ENCODE data around the gene GIPC3.
"Not testable (repeated sequence)": the region's sequence is repeated elsewhere in the genome, so short reads cannot be mapped to it uniquely, and the experiment has no call there.

The GIPC3 gene

DNA sequence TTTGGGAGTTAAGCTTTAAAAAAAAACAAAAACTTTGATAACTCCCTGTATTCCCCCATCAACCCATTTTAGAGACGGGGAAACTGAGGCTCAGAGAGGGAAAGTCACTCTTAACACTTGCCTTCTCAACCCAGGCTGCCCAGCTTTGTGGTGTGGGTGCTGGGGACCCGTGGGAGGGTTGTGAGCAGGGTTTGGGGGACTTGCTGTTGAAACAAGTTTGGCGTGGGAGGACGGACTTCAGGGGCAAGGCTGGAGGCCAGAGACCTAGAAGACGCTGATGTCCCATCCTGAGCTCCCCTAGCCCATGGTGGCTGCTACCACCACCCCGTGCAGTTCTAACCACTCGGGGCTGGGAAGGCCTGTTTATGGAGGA is 42.1 kb downstream of the GIPC3 start:
- H3K79me1 ChIP-seq (ENCODE audit: low read length): peaks cover 11% of the 10 kb centered on the region
- no peaks in the 10 kb centered on the region for H3K27me3 ChIP-seq (ENCODE audit: insufficient read depth, low read length, poor library complexity)
- no peaks in the 10 kb centered on the region for H3K36me3 ChIP-seq (ENCODE audit: control insufficient read depth, insufficient read depth, low read length)
- no peak overlapping the region for H3K9ac ChIP-seq (ENCODE audit: low read length)
- H4K8ac ChIP-seq (ENCODE audit: low read depth, low read length): no peak overlapping the region
- H3K4ac ChIP-seq (ENCODE audit: low read depth, low read length): no peak overlapping the region
- no peak overlapping the region for H4K5ac ChIP-seq (ENCODE audit: low read length)
- no peak overlapping the region for H3K18ac ChIP-seq (ENCODE audit: low read length)
- no peak overlapping the region for H3K27ac ChIP-seq (ENCODE audit: low read depth, low read length)
- no peak overlapping the region for H2AK5ac ChIP-seq (ENCODE audit: low read length)
- H3K79me2 ChIP-seq (ENCODE audit: control insufficient read depth, insufficient read depth, low read length): peaks cover 22% of the 10 kb centered on the region
- WGBS (ENCODE audit: extremely low coverage, insufficient coverage, low lambda C conversion rate): no CpG with 5 or more reads among the region's 7 CpGs
- no peak overlapping the region for H2BK15ac ChIP-seq (replicated peaks; ENCODE audit: low read depth)
- H3K23ac ChIP-seq (ENCODE audit: low read length): no peak overlapping the region
- no peak overlapping the region for H3K4me3 ChIP-seq (ENCODE audit: low read length)
- H2BK120ac ChIP-seq (ENCODE audit: low read depth, low read length): no peak overlapping the region
- H3K56ac ChIP-seq (ENCODE audit: low read length): no peak overlapping the region
- no peak for DNase-seq
- no peak overlapping the region for H2BK5ac ChIP-seq (ENCODE audit: low read length)
- peaks cover 2% of the 10 kb centered on the region for H3K4me1 ChIP-seq (ENCODE audit: control insufficient read depth, low read depth, low read length)
- H3K4me2 ChIP-seq (ENCODE audit: low read length): no peak overlapping the region

GRCh38 chr19:3628766-3629165 is 43.5 kb downstream of the GIPC3 start:
- H4K5ac ChIP-seq (ENCODE audit: low read length); H3K23ac ChIP-seq (ENCODE audit: low read length); DNase-seq; H3K18ac ChIP-seq (ENCODE audit: low read length); H3K4me2 ChIP-seq (ENCODE audit: low read length); H3K27me3 ChIP-seq (ENCODE audit: insufficient read depth, low read length, poor library complexity); H3K9ac ChIP-seq (ENCODE audit: low read length); H2BK15ac ChIP-seq (replicated peaks; ENCODE audit: low read depth); H3K4me1 ChIP-seq (ENCODE audit: control insufficient read depth, low read depth, low read length); H3K27ac ChIP-seq (ENCODE audit: low read depth, low read length); H2AK5ac ChIP-seq (ENCODE audit: low read length); H3K56ac ChIP-seq (ENCODE audit: low read length); H2BK120ac ChIP-seq (ENCODE audit: low read depth, low read length); H3K4me3 ChIP-seq (ENCODE audit: low read length); H4K8ac ChIP-seq (ENCODE audit: low read depth, low read length); H3K4ac ChIP-seq (ENCODE audit: low read depth, low read length); H3K36me3 ChIP-seq (ENCODE audit: control insufficient read depth, insufficient read depth, low read length); H2BK5ac ChIP-seq (ENCODE audit: low read length): not testable (repeated sequence)
- no CpG with 5 or more reads among the region's 9 CpGs for WGBS (ENCODE audit: extremely low coverage, insufficient coverage, low lambda C conversion rate)
- Histone ChIP-seq H3K79me2 (ENCODE audit: control insufficient read depth, insufficient read depth, low read length) (peaks cover 22% of the 10 kb centered on the region), H3K79me1 (ENCODE audit: low read length) (peaks cover 11% of the 10 kb centered on the region)

GRCh38 chr19:3631053-3631861 is 46.0 kb downstream of the GIPC3 start:
- H3K36me3 ChIP-seq (ENCODE audit: control insufficient read depth, insufficient read depth, low read length): no peaks in the 10 kb centered on the region
- no peaks in the 10 kb centered on the region for H3K79me1 ChIP-seq (ENCODE audit: low read length)
- H3K4me1 ChIP-seq (ENCODE audit: control insufficient read depth, low read depth, low read length): no peaks in the 10 kb centered on the region
- no peak overlapping the region for H2AK5ac ChIP-seq (ENCODE audit: low read length)
- no CpG with 5 or more reads among the region's 43 CpGs for WGBS (ENCODE audit: extremely low coverage, insufficient coverage, low lambda C conversion rate)
- no peak overlapping the region for H2BK5ac ChIP-seq (ENCODE audit: low read length)
- H3K9ac ChIP-seq (ENCODE audit: low read length): no peak overlapping the region
- no peak overlapping the region for H3K18ac ChIP-seq (ENCODE audit: low read length)
- H3K23ac ChIP-seq (ENCODE audit: low read length): no peak overlapping the region
- H4K5ac ChIP-seq (ENCODE audit: low read length): no peak overlapping the region
- no peak overlapping the region for H2BK15ac ChIP-seq (replicated peaks; ENCODE audit: low read depth)
- no peak overlapping the region for H2BK120ac ChIP-seq (ENCODE audit: low read depth, low read length)
- H3K4me3 ChIP-seq (ENCODE audit: low read length): no peak overlapping the region
- no peaks in the 10 kb centered on the region for H3K27me3 ChIP-seq (ENCODE audit: insufficient read depth, low read length, poor library complexity)
- DNase-seq: no peak
- H3K4ac ChIP-seq (ENCODE audit: low read depth, low read length): no peak overlapping the region
- no peak overlapping the region for H3K56ac ChIP-seq (ENCODE audit: low read length)
- no peak overlapping the region for H3K4me2 ChIP-seq (ENCODE audit: low read length)
- H4K8ac ChIP-seq (ENCODE audit: low read depth, low read length): no peak overlapping the region
- no peak overlapping the region for H3K27ac ChIP-seq (ENCODE audit: low read depth, low read length)
- H3K79me2 ChIP-seq (ENCODE audit: control insufficient read depth, insufficient read depth, low read length): peaks cover 3% of the 10 kb centered on the region

GRCh38 chr19:3632098-3632497 is 46.8 kb downstream of the GIPC3 start:
- no peak overlapping the region for H2BK120ac ChIP-seq (ENCODE audit: low read depth, low read length)
- no peak overlapping the region for H2BK5ac ChIP-seq (ENCODE audit: low read length)
- H2AK5ac ChIP-seq (ENCODE audit: low read length): no peak overlapping the region
- H4K5ac ChIP-seq (ENCODE audit: low read length): no peak overlapping the region
- H2BK15ac ChIP-seq (replicated peaks; ENCODE audit: low read depth): no peak overlapping the region
- H3K79me1 ChIP-seq (ENCODE audit: low read length): no peaks in the 10 kb centered on the region
- no peak for DNase-seq
- no peak overlapping the region for H3K27ac ChIP-seq (ENCODE audit: low read depth, low read length)
- no peaks in the 10 kb centered on the region for H3K36me3 ChIP-seq (ENCODE audit: control insufficient read depth, insufficient read depth, low read length)
- WGBS (ENCODE audit: extremely low coverage, insufficient coverage, low lambda C conversion rate): no CpG with 5 or more reads among the region's 16 CpGs
- H3K9ac ChIP-seq (ENCODE audit: low read length): no peak overlapping the region
- H3K18ac ChIP-seq (ENCODE audit: low read length): no peak overlapping the region
- H3K4me1 ChIP-seq (ENCODE audit: control insufficient read depth, low read depth, low read length): no peaks in the 10 kb centered on the region
- H3K79me2 ChIP-seq (ENCODE audit: control insufficient read depth, insufficient read depth, low read length): no peaks in the 10 kb centered on the region
- no peak overlapping the region for H3K56ac ChIP-seq (ENCODE audit: low read length)
- no peaks in the 10 kb centered on the region for H3K27me3 ChIP-seq (ENCODE audit: insufficient read depth, low read length, poor library complexity)
- H3K4me3 ChIP-seq (ENCODE audit: low read length): no peak overlapping the region
- no peak overlapping the region for H3K23ac ChIP-seq (ENCODE audit: low read length)
- no peak overlapping the region for H4K8ac ChIP-seq (ENCODE audit: low read depth, low read length)
- H3K4ac ChIP-seq (ENCODE audit: low read depth, low read length): no peak overlapping the region
- no peak overlapping the region for H3K4me2 ChIP-seq (ENCODE audit: low read length)

GRCh38 chr19:3632739-3633558 is 47.7 kb downstream of the GIPC3 start:
- WGBS (ENCODE audit: extremely low coverage, insufficient coverage, low lambda C conversion rate): no CpG with 5 or more reads among the region's 50 CpGs
- H2BK120ac ChIP-seq (ENCODE audit: low read depth, low read length): no peak overlapping the region
- H2BK5ac ChIP-seq (ENCODE audit: low read length): no peak overlapping the region
- no peaks in the 10 kb centered on the region for H3K36me3 ChIP-seq (ENCODE audit: control insufficient read depth, insufficient read depth, low read length)
- no peak overlapping the region for H2AK5ac ChIP-seq (ENCODE audit: low read length)
- no peak overlapping the region for H4K5ac ChIP-seq (ENCODE audit: low read length)
- H2BK15ac ChIP-seq (replicated peaks; ENCODE audit: low read depth): no peak overlapping the region
- H3K4me1 ChIP-seq (ENCODE audit: control insufficient read depth, low read depth, low read length): no peaks in the 10 kb centered on the region
- H3K56ac ChIP-seq (ENCODE audit: low read length): no peak overlapping the region
- no peak overlapping the region for H3K23ac ChIP-seq (ENCODE audit: low read length)
- H3K4ac ChIP-seq (ENCODE audit: low read depth, low read length): no peak overlapping the region
- DNase-seq: no peak
- no peaks in the 10 kb centered on the region for H3K79me1 ChIP-seq (ENCODE audit: low read length)
- H3K9ac ChIP-seq (ENCODE audit: low read length): no peak overlapping the region
- H3K27me3 ChIP-seq (ENCODE audit: insufficient read depth, low read length, poor library complexity): no peaks in the 10 kb centered on the region
- H3K4me3 ChIP-seq (ENCODE audit: low read length): no peak overlapping the region
- no peak overlapping the region for H3K27ac ChIP-seq (ENCODE audit: low read depth, low read length)
- H3K18ac ChIP-seq (ENCODE audit: low read length): no peak overlapping the region
- no peak overlapping the region for H4K8ac ChIP-seq (ENCODE audit: low read depth, low read length)
- no peaks in the 10 kb centered on the region for H3K79me2 ChIP-seq (ENCODE audit: control insufficient read depth, insufficient read depth, low read length)
- H3K4me2 ChIP-seq (ENCODE audit: low read length): no peak overlapping the region
